Loucy (cell line): ENCODE data around the gene TRAT1.
"Not testable (repeated sequence)": the region's sequence is repeated elsewhere in the genome, so short reads cannot be mapped to it uniquely, and the experiment has no call there.

Source experiments
- H2AFZ ChIP-seq: fragments of 200-600 bp; sonication (generic); 2 replicates; pipeline ENCODE4 v1.6.0; 2016; ENCODE audit warnings: antibody characterized with exemption, mild to moderate bottlenecking, low read length, moderate library complexity
- H3F3A ChIP-seq: fragments of 200-600 bp; 2 replicates; pipeline ENCODE4 v1.6.0; 2016; ENCODE audit warnings: antibody characterized with exemption, low read depth, mild to moderate bottlenecking
- H3K27me3 ChIP-seq: fragments of 200-600 bp; sonication (generic); 2 replicates; pipeline ENCODE4 v1.6.1; 2014; ENCODE audit warnings: low read length, mild to moderate bottlenecking; ENCODE audit not compliant: insufficient read depth, poor library complexity, severe bottlenecking
- H3K36me3 ChIP-seq: fragments of 200-600 bp; sonication (generic); 2 replicates; pipeline ENCODE4 v1.6.1; 2016; ENCODE audit warnings: low read length; ENCODE audit not compliant: insufficient read depth
- H3K4me1 ChIP-seq: fragments of 200-600 bp; sonication (generic); 2 replicates; pipeline ENCODE4 v1.5.1; 2014; ENCODE audit warnings: low read length, mild to moderate bottlenecking; ENCODE audit not compliant: insufficient read depth, poor library complexity, severe bottlenecking
- H3K4me2 ChIP-seq: fragments of 200-600 bp; sonication (generic); 2 replicates; pipeline ENCODE4 v1.6.0; 2014; ENCODE audit warnings: antibody characterized with exemption, low read length, low read depth, mild to moderate bottlenecking; ENCODE audit not compliant: poor library complexity, severe bottlenecking
- H3K4me3 ChIP-seq: fragments of 200-600 bp; sonication (generic); 2 replicates; pipeline ENCODE4 v1.5.1; 2014; ENCODE audit warnings: low read length, mild to moderate bottlenecking, mixed read lengths; ENCODE audit not compliant: poor library complexity, severe bottlenecking
- H3K79me2 ChIP-seq: fragments of 200-600 bp; sonication (generic); 2 replicates; pipeline ENCODE4 v1.6.1; 2014; ENCODE audit warnings: low read length; ENCODE audit not compliant: insufficient read depth
- H3K9ac ChIP-seq: fragments of 200-600 bp; sonication (generic); 2 replicates; pipeline ENCODE4 v1.6.0; 2014; ENCODE audit warnings: mild to moderate bottlenecking, low read depth, low read length, moderate library complexity; ENCODE audit not compliant: poor library complexity, severe bottlenecking
- H3K9me2 ChIP-seq: fragments of 200-600 bp; sonication (generic); replicated peaks from 2 replicates; pipeline ENCODE4 v1.6.1; 2016; ENCODE audit warnings: low read depth, low read length, mixed read lengths
- H3K9me3 ChIP-seq: fragments of 200-600 bp; sonication (generic); 2 replicates; pipeline ENCODE4 v1.6.1; 2014; ENCODE audit warnings: mild to moderate bottlenecking, antibody characterized with exemption, low read length, low read depth; ENCODE audit not compliant: insufficient read depth
- H4K20me1 ChIP-seq: fragments of 200-600 bp; sonication (generic); 2 replicates; pipeline ENCODE4 v1.6.0; 2014; ENCODE audit warnings: antibody characterized with exemption, low read length, mild to moderate bottlenecking; ENCODE audit not compliant: insufficient read depth, poor library complexity, severe bottlenecking
- CTCF ChIP-seq: fragments of 200-600 bp; sonication (generic); conservative IDR thresholded peaks from 2 replicates; pipeline ENCODE4 v1.5.1; 2014; ENCODE audit warnings: mild to moderate bottlenecking, antibody characterized with exemption, low read length
- EZH2phosphoT487 ChIP-seq: fragments of 200-600 bp; IDR thresholded peaks from 2 replicates; pipeline ENCODE4 v1.6.1; 2018; ENCODE audit warnings: antibody characterized with exemption, mild to moderate bottlenecking, moderate library complexity, borderline replicate concordance

Gene TRAT1

GRCh38 chr3:108820586-108820985 lies 2.0 kb upstream of the TRAT1 start:
- peak overlapping the region; percentile 81 for H3K9ac ChIP-seq
- H3K4me3 ChIP-seq: peak overlapping the region; percentile 23
- no peaks in the 10 kb centered on the region for H3K9me2 ChIP-seq
- no peaks in the 10 kb centered on the region for H4K20me1 ChIP-seq
- peaks cover 5% of the 10 kb centered on the region; the same call in 1 of the 2 replicates for H3F3A ChIP-seq
- peaks cover 54% of the 10 kb centered on the region for H3K4me1 ChIP-seq
- H3K27me3 ChIP-seq: no peaks in the 10 kb centered on the region
- H3K9me3 ChIP-seq: no peaks in the 10 kb centered on the region
- no peaks in the 10 kb centered on the region for H3K36me3 ChIP-seq
- peak overlapping the region; percentile 83 for H3K4me2 ChIP-seq
- TF ChIP-seq CTCF (no peak), EZH2phosphoT487 (no peak)
- H3K79me2 ChIP-seq: peaks cover 33% of the 10 kb centered on the region
- no peak overlapping the region for H2AFZ ChIP-seq

- peak overlapping the region; percentile 80; the same call in 1 of the 2 replicates for H2AFZ ChIP-seq
- H3K4me3 ChIP-seq: peak overlapping the region; percentile 73
- peaks cover 80% of the 10 kb centered on the region for H3K4me1 ChIP-seq
- H4K20me1 ChIP-seq: no peaks in the 10 kb centered on the region
- no peaks in the 10 kb centered on the region for H3K36me3 ChIP-seq
- H3K9me2 ChIP-seq: no peaks in the 10 kb centered on the region
- peaks cover 5% of the 10 kb centered on the region; the same call in 1 of the 2 replicates for H3F3A ChIP-seq
- H3K9me3 ChIP-seq: no peaks in the 10 kb centered on the region
- H3K27me3 ChIP-seq: no peaks in the 10 kb centered on the region
- H3K79me2 ChIP-seq: peaks cover 58% of the 10 kb centered on the region
- H3K4me2 ChIP-seq: peak overlapping the region; percentile 83
- H3K9ac ChIP-seq: peak overlapping the region; percentile 81
- TF ChIP-seq CTCF (no peak), EZH2phosphoT487 (no peak)
Measured at GRCh38 chr3:108823227-108823626, 641 bp downstream of the TRAT1 start.

- Histone ChIP-seq H3K9ac (peak overlapping the region; percentile 81), H3K4me2 (peak overlapping the region; percentile 83), H3K4me1 (peaks cover 82% of the 10 kb centered on the region), H3K79me2 (peaks cover 63% of the 10 kb centered on the region), H3K4me3 (peak overlapping the region; percentile 73)
- H4K20me1 ChIP-seq, H2AFZ ChIP-seq, H3K27me3 ChIP-seq, H3F3A ChIP-seq, H3K9me2 ChIP-seq, H3K36me3 ChIP-seq, H3K9me3 ChIP-seq: not testable (repeated sequence)
Measured at GRCh38 chr3:108823803-108824202, 1.2 kb downstream of the TRAT1 start.
